Measurements from ENCODE around the gene TRMT6.

The TRMT6 gene

GRCh38 chr20:5938456-5939029 is 11.8 kb downstream of the TRMT6 start:
- H2BK5ac ChIP-seq (ENCODE audit: low read depth, low read length, poor library complexity, severe bottlenecking), result no peak overlapping the region

GRCh38 chr20:5936238-5936637 is 14.1 kb downstream of the TRMT6 start:
- Histone ChIP-seq H3K36me3 (ENCODE audit: control insufficient read depth in 1 of 2, insufficient read depth in 2 of 2, low read depth in 1 of 2, low read length in 2 of 2) (peaks cover 18 to 39% of the 10 kb centered on the region in 2 experiments), H3K4ac (ENCODE audit: low read depth in 1 of 2, low read length in 2 of 2) (no peak overlapping the region), H2BK15ac (ENCODE audit: low read depth, poor library complexity, severe bottlenecking) (no peak overlapping the region), H3K18ac (ENCODE audit: low read depth in 1 of 2, low read length in 2 of 2) (no peak overlapping the region), H3K23ac (ENCODE audit: low read length in 2 of 2) (no peak overlapping the region), H4K8ac (ENCODE audit: low read length) (no peak overlapping the region), H4K91ac (ENCODE audit: low read length) (no peak overlapping the region), H2BK12ac (ENCODE audit: low read length in 2 of 2) (no peak overlapping the region), H3K27ac (ENCODE audit: low read length, poor library complexity, severe bottlenecking) (no peak overlapping the region), H3K79me1 (replicated peaks; ENCODE audit: low read length, poor library complexity, severe bottlenecking) (peaks cover 4% of the 10 kb centered on the region), H2BK120ac (ENCODE audit: low read depth, low read length) (no peak overlapping the region), H2AK5ac (ENCODE audit: low read length, severe bottlenecking) (no peak overlapping the region), H3K4me1 (ENCODE audit: control insufficient read depth, insufficient read depth, low read depth, low read length) (no peaks in the 10 kb centered on the region), H2BK5ac (ENCODE audit: low read depth, low read length, poor library complexity, severe bottlenecking) (no peak overlapping the region), H3K9me3 (ENCODE audit: control insufficient read depth, low read length) (no peaks in the 10 kb centered on the region), H3K14ac (ENCODE audit: low read length in 2 of 2) (no peak overlapping the region), H3K4me2 (ENCODE audit: low read length, poor library complexity, severe bottlenecking) (no peak overlapping the region), H3K9ac (ENCODE audit: low read length) (no peak overlapping the region), H3K4me3 (ENCODE audit: insufficient read depth in 1 of 2, low read depth in 1 of 2, low read length in 2 of 2) (no peak overlapping the region), H2AFZ (ENCODE audit: low read depth, low read length) (no peak overlapping the region), H3K27me3 (ENCODE audit: control insufficient read depth in 1 of 2, insufficient read depth in 1 of 2, low read length in 2 of 2) (peaks cover 0 to 4% of the 10 kb centered on the region in 2 experiments)
- 90% methylated on average over 2 of the region's 3 CpGs for WGBS
- DNase-seq, result no peak

More at GRCh38 chr20:5938456-5939029, 11.8 kb downstream of the TRMT6 start:
- Histone ChIP-seq H3K27ac (ENCODE audit: low read length, poor library complexity, severe bottlenecking) (no peak overlapping the region), H2BK12ac (ENCODE audit: low read length in 2 of 2) (no peak overlapping the region), H3K9ac (ENCODE audit: low read length) (no peak overlapping the region), H2AK5ac (ENCODE audit: low read length, severe bottlenecking) (no peak overlapping the region), H3K36me3 (ENCODE audit: control insufficient read depth in 1 of 2, insufficient read depth in 2 of 2, low read depth in 1 of 2, low read length in 2 of 2) (peaks cover 28 to 62% of the 10 kb centered on the region in 2 experiments), H3K9me3 (ENCODE audit: control insufficient read depth, low read length) (no peaks in the 10 kb centered on the region), H2AFZ (ENCODE audit: low read depth, low read length) (no peak overlapping the region), H3K14ac (ENCODE audit: low read length in 2 of 2) (no peak overlapping the region), H3K27me3 (ENCODE audit: control insufficient read depth in 1 of 2, insufficient read depth in 1 of 2, low read length in 2 of 2) (no peaks in the 10 kb centered on the region), H3K4ac (ENCODE audit: low read depth in 1 of 2, low read length in 2 of 2) (no peak overlapping the region), H4K91ac (ENCODE audit: low read length) (no peak overlapping the region), H3K4me1 (ENCODE audit: control insufficient read depth, insufficient read depth, low read depth, low read length) (no peaks in the 10 kb centered on the region), H2BK15ac (ENCODE audit: low read depth, poor library complexity, severe bottlenecking) (no peak overlapping the region), H3K18ac (ENCODE audit: low read depth in 1 of 2, low read length in 2 of 2) (no peak overlapping the region), H2BK120ac (ENCODE audit: low read depth, low read length) (no peak overlapping the region), H3K23ac (ENCODE audit: low read length in 2 of 2) (no peak overlapping the region), H3K4me3 (ENCODE audit: insufficient read depth in 1 of 2, low read depth in 1 of 2, low read length in 2 of 2) (no peak overlapping the region), H3K4me2 (ENCODE audit: low read length, poor library complexity, severe bottlenecking) (no peak overlapping the region), H3K79me1 (replicated peaks; ENCODE audit: low read length, poor library complexity, severe bottlenecking) (peaks cover 5% of the 10 kb centered on the region), H4K8ac (ENCODE audit: low read length) (no peak overlapping the region)
- DNase-seq, result no peak
- WGBS, result 92% methylated on average over 6 of the region's 6 CpGs

DNA sequence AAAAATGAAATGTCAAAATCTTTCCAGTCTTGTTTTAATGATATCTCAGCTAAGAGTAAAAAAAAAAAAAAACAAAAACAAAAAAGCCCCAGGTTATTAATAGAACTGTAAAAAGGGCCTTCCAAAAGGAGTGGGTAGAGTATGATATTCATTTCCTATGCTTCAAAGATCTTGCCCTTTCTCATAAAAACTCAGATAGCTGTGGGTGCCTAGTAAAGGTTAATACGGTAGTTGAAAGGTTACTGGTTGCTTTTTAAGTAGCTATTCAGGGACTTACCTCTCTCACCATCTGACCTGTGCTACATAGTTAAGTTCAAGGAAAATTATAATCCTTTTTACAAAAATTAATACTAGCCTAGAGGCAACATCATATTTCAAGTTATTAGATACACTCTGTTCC is 14.9 kb downstream of the TRMT6 start:
- peaks cover 0 to 6% of the 10 kb centered on the region in 2 experiments for H3K27me3 ChIP-seq (ENCODE audit: control insufficient read depth in 1 of 2, insufficient read depth in 1 of 2, low read length in 2 of 2)
- H3K27ac ChIP-seq (ENCODE audit: low read length, poor library complexity, severe bottlenecking), result no peak overlapping the region
- no peak overlapping the region for H3K23ac ChIP-seq (ENCODE audit: low read length in 2 of 2)
- no CpG with 5 or more reads among the region's 1 CpG for WGBS
- no peaks in the 10 kb centered on the region for H3K9me3 ChIP-seq (ENCODE audit: control insufficient read depth, low read length)
- no peak overlapping the region for H2BK12ac ChIP-seq (ENCODE audit: low read length in 2 of 2)
- H2BK5ac ChIP-seq (ENCODE audit: low read depth, low read length, poor library complexity, severe bottlenecking), result no peak overlapping the region
- H2AFZ ChIP-seq (ENCODE audit: low read depth, low read length), result no peak overlapping the region
- no peak overlapping the region for H3K9ac ChIP-seq (ENCODE audit: low read length)
- H3K4me3 ChIP-seq (ENCODE audit: insufficient read depth in 1 of 2, low read depth in 1 of 2, low read length in 2 of 2), result no peak overlapping the region
- no peak overlapping the region for H3K18ac ChIP-seq (ENCODE audit: low read depth in 1 of 2, low read length in 2 of 2)
- no peak overlapping the region for H2BK120ac ChIP-seq (ENCODE audit: low read depth, low read length)
- no peak overlapping the region for H4K8ac ChIP-seq (ENCODE audit: low read length)
- H2BK15ac ChIP-seq (ENCODE audit: low read depth, poor library complexity, severe bottlenecking), result no peak overlapping the region
- no peak overlapping the region for H3K4me2 ChIP-seq (ENCODE audit: low read length, poor library complexity, severe bottlenecking)
- no peak overlapping the region for H3K14ac ChIP-seq (ENCODE audit: low read length in 2 of 2)
- no peaks in the 10 kb centered on the region for H3K79me1 ChIP-seq (replicated peaks; ENCODE audit: low read length, poor library complexity, severe bottlenecking)
- DNase-seq, result no peak
- no peak overlapping the region for H3K4ac ChIP-seq (ENCODE audit: low read depth in 1 of 2, low read length in 2 of 2)
- no peak overlapping the region for H2AK5ac ChIP-seq (ENCODE audit: low read length, severe bottlenecking)
- H4K91ac ChIP-seq (ENCODE audit: low read length), result no peak overlapping the region
- peaks cover 10 to 30% of the 10 kb centered on the region in 2 experiments for H3K36me3 ChIP-seq (ENCODE audit: control insufficient read depth in 1 of 2, insufficient read depth in 2 of 2, low read depth in 1 of 2, low read length in 2 of 2)
- no peaks in the 10 kb centered on the region for H3K4me1 ChIP-seq (ENCODE audit: control insufficient read depth, insufficient read depth, low read depth, low read length)

DNA sequence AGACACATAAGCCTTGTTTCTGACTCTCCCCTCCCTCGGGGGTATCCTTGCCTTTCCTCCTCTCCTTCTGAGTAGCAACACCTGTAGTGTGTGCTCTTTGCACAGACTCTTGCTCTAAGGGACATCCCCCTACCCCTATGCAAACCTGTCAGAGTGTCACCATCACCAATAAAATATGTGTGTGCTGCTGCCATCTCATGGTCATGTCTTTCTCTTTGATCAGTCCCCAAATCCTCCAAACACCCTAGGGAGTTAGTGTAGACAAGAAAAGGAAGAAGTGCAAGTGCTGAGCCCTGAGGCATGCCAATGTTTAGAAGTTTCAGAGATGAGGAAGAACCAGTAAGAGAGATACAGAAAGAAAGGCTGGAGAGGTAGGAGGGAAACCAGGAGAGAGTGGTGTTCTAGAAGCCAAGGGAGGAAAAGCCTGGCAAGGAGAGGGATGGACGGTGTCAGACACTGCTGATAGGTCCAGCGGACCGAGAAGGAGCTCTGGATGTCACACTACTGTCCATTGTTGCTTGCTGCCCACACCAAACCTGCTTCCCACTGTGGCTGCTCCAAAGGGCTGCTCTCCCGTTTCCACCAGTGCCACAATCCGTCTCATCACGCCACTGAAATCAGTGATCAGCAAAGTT is 16.4 kb downstream of the TRMT6 start:
- 79% methylated on average over 7 of the region's 7 CpGs for WGBS
- H3K9ac ChIP-seq (ENCODE audit: low read length), result no peak overlapping the region

More for the DNA sequence above, 16.4 kb downstream of the TRMT6 start:
- Histone ChIP-seq H2AK5ac (ENCODE audit: low read length, severe bottlenecking) (no peak overlapping the region), H3K18ac (ENCODE audit: low read depth in 1 of 2, low read length in 2 of 2) (no peak overlapping the region), H3K27me3 (ENCODE audit: control insufficient read depth in 1 of 2, insufficient read depth in 1 of 2, low read length in 2 of 2) (peaks cover 0 to 10% of the 10 kb centered on the region in 2 experiments), H3K9me3 (ENCODE audit: control insufficient read depth, low read length) (no peaks in the 10 kb centered on the region), H4K91ac (ENCODE audit: low read length) (no peak overlapping the region), H3K14ac (ENCODE audit: low read length in 2 of 2) (no peak overlapping the region), H3K23ac (ENCODE audit: low read length in 2 of 2) (peak overlapping the region in 1 of 2 experiments; percentile 53), H2BK120ac (ENCODE audit: low read depth, low read length) (no peak overlapping the region), H3K4me3 (ENCODE audit: insufficient read depth in 1 of 2, low read depth in 1 of 2, low read length in 2 of 2) (no peak overlapping the region), H3K4ac (ENCODE audit: low read depth in 1 of 2, low read length in 2 of 2) (no peak overlapping the region), H3K4me1 (ENCODE audit: control insufficient read depth, insufficient read depth, low read depth, low read length) (no peaks in the 10 kb centered on the region), H2BK5ac (ENCODE audit: low read depth, low read length, poor library complexity, severe bottlenecking) (no peak overlapping the region), H2BK12ac (ENCODE audit: low read length in 2 of 2) (no peak overlapping the region), H2AFZ (ENCODE audit: low read depth, low read length) (no peak overlapping the region), H4K8ac (ENCODE audit: low read length) (no peak overlapping the region), H2BK15ac (ENCODE audit: low read depth, poor library complexity, severe bottlenecking) (no peak overlapping the region), H3K36me3 (ENCODE audit: control insufficient read depth in 1 of 2, insufficient read depth in 2 of 2, low read depth in 1 of 2, low read length in 2 of 2) (peaks cover 0 to 18% of the 10 kb centered on the region in 2 experiments), H3K79me1 (replicated peaks; ENCODE audit: low read length, poor library complexity, severe bottlenecking) (no peaks in the 10 kb centered on the region), H3K27ac (ENCODE audit: low read length, poor library complexity, severe bottlenecking) (no peak overlapping the region), H3K4me2 (ENCODE audit: low read length, poor library complexity, severe bottlenecking) (no peak overlapping the region)
- peak; percentile 13 for DNase-seq
